PC-3 (cell line): ENCODE results near the gene TSPEAR.

Source experiments
- CTCF ChIP-seq: fragments of 300-600 bp; sonication (generic); conservative IDR thresholded peaks from 2 replicates; pipeline ENCODE4 v1.5.1; 2017; ENCODE audit warnings: antibody characterized with exemption, low read depth, mild to moderate bottlenecking, low read length
- EZH2phosphoT487 ChIP-seq: fragments of 300-600 bp; sonication (generic); IDR thresholded peaks from 2 replicates; pipeline ENCODE4 v1.6.1; 2018; ENCODE audit warnings: mild to moderate bottlenecking, antibody characterized with exemption, low read length, borderline replicate concordance

GRCh38 chr21:44706706-44707581, 4.4 kb downstream of the TSPEAR start:
- no peak for TF ChIP-seq CTCF
- TF ChIP-seq EZH2phosphoT487: no peak
